GM12891 (cell line): Measurements from ENCODE around the gene NDRG3.

Experiments used
- PAX5 ChIP-seq: IDR thresholded peaks from 2 replicates; pipeline ENCODE4 v1.6.1; 2011; ENCODE audit warnings: low read length, moderate library complexity, mild to moderate bottlenecking; ENCODE audit not compliant: insufficient read depth, severe bottlenecking
- POLR2A ChIP-seq: IDR thresholded peaks from 2 replicates; pipeline ENCODE4 v1.6.1; 2011; ENCODE audit warnings: low read depth, low read length, control low read depth
- POLR2AphosphoS5 ChIP-seq: IDR thresholded peaks from 2 replicates; pipeline ENCODE4 v1.6.1; 2011; ENCODE audit warnings: low read depth, low read length, control low read depth
- TAF1 ChIP-seq: IDR thresholded peaks from 2 replicates; pipeline ENCODE4 v1.6.1; 2011; ENCODE audit warnings: low read depth, low read length, control low read depth

- no peak for TF ChIP-seq POLR2A
- no peak for TF ChIP-seq POLR2AphosphoS5
- no peak for TF ChIP-seq TAF1
- TF ChIP-seq PAX5 = no peak
Observed at GRCh38 chr20:36686944-36687343, 58.9 kb downstream of the NDRG3 start.
